ENCODE measurements around the gene BIRC7.

DNA sequence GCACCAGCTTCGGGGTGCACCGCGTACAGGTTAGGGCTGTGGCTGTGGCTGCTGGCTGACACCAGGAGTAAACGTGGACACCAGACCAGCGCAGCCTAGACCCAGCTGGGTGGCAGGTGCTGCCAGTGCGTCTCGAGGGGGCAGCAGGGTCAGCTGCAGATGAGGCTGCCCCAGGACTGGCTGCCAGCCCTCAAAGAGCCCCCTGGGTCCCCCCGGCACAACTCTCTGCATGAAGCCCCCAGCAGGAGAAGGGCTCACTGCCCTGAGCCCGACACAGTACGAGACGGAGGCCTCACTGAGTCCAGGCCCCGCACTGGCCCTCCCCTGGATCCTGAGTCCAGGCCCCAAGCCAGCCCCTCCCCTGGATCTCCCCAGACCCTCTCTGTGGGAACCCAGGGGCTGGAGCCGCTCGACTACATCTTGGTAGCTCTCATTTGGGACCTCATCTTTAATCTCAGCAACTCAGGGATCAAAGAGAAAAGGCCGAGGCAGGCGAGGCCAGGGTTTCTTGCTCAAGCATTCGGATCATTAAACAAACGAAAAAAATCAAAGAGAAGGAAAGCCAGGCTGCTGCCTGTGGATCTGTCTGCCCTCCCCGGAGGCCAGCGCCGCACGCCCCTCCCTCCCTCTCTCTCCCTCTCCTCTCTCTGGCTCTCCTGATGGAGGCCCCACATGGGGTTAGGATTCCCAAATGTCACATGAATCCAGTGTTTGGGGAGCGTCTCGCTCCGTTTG lies 25.5 kb downstream of the BIRC7 start:
- TF ChIP-seq, protein P1, sequence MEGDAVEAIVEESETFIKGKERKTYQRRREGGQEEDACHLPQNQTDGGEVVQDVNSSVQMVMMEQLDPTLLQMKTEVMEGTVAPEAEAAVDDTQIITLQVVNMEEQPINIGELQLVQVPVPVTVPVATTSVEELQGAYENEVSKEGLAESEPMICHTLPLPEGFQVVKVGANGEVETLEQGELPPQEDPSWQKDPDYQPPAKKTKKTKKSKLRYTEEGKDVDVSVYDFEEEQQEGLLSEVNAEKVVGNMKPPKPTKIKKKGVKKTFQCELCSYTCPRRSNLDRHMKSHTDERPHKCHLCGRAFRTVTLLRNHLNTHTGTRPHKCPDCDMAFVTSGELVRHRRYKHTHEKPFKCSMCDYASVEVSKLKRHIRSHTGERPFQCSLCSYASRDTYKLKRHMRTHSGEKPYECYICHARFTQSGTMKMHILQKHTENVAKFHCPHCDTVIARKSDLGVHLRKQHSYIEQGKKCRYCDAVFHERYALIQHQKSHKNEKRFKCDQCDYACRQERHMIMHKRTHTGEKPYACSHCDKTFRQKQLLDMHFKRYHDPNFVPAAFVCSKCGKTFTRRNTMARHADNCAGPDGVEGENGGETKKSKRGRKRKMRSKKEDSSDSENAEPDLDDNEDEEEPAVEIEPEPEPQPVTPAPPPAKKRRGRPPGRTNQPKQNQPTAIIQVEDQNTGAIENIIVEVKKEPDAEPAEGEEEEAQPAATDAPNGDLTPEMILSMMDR (conservative IDR thresholded peaks at IDR 0.05; ENCODE audit: low read depth, low read length) = no peak
- TF ChIP-seq POLR2A (IDR thresholded peaks at IDR 0.05; ENCODE audit: low read depth, low read length) = no peak

Measured in IMR-90 (cell line).